K562 (cell line): Measurements from ENCODE around the gene VWA3B. TPM values are rescaled to one million over a fixed set of nuclear protein-coding genes. Genes with fewer than 3 reads are reported as not detected.

Source experiments
- ATAC-seq: fragments of 200-7000 bp; cut with Tn5 transposase; 3 replicates; pipeline ENCODE4 v1.9.1; 2020; ENCODE audit warnings: moderate library complexity
- Bru-seq: library from RNA; stranded (reverse); fragments of 400-500 nt; gene quantifications from one replicate; lab custom pipeline; 2021; lab: Mats Ljungman, UMichigan
- BruChase-seq, 2 experiments: library from RNA; stranded (reverse); fragments of 400-500 nt; gene quantifications; one replicate each; lab custom pipeline; 2021; lab: Mats Ljungman, UMichigan
- BruUV-seq: library from RNA; stranded (reverse); fragments of 400-500 nt; replicated peaks from 2 replicates; lab custom pipeline; 2021; lab: Mats Ljungman, UMichigan
- CTCF ChIA-PET: fragments of 300-600 bp; formaldehyde crosslinking; extraction: SDS; loops from one replicate; lab custom pipeline; 2021; ENCODE audit warnings: low intra/inter-chr PET ratio; lab: Yijun Ruan, JAX
- POLR2A ChIA-PET: fragments of 300-600, 350-650 bp; sonication (Branson Sonifier 250); formaldehyde crosslinking; extraction: SDS; loops from one replicate; lab custom pipeline; 2021; ENCODE audit warnings: antibody characterized with exemption, inconsistent platforms; lab: Yijun Ruan, JAX
- DNase-seq, 4 experiments: peaks; one replicate each; pipeline versions ENCODE4 v3.0.0 to v3.0.0-alpha.2; 2011 to 2018; ENCODE audit warnings: low spot score in 3 of 4, mixed read lengths in 3 of 4; ENCODE audit errors: extremely low read depth in 1 of 4
- FAIRE-seq: peaks from 2 replicates; lab custom pipeline; 2011; peaks lifted over from hg19 to GRCh38; lab: Jason Lieb, UNC
- H2AFZ ChIP-seq: 2 replicates; pipeline ENCODE4 v1.6.0; 2011; ENCODE audit warnings: low read depth, low read length, control low read depth, inconsistent platforms
- H3K27ac ChIP-seq: fragments of 200-600 bp; 3 replicates; pipeline ENCODE4 v1.8.0; 2011; ENCODE audit warnings: low read depth, mild to moderate bottlenecking, control low read depth, inconsistent platforms, low read length, moderate library complexity, mixed read lengths; ENCODE audit errors: extremely low read depth
- H3K27me3 ChIP-seq, 2 experiments: fragments of 300-600 bp in 1 of 2; 2 replicates in 1 of 2; 3 replicates in 1 of 2; pipeline versions ENCODE4 v1.6.0 to v1.8.0; 2011; ENCODE audit warnings: inconsistent platforms in 2 of 2, low read length in 2 of 2, mild to moderate bottlenecking in 1 of 2, mixed read lengths in 1 of 2, moderate library complexity in 1 of 2; ENCODE audit not compliant: control insufficient read depth in 2 of 2, insufficient read depth in 2 of 2
- H3K36me3 ChIP-seq: fragments of 300-600 bp; 3 replicates; pipeline ENCODE4 v1.8.0; 2011; ENCODE audit warnings: mild to moderate bottlenecking, low read length, inconsistent platforms; ENCODE audit not compliant: control insufficient read depth, insufficient read depth
- H3K4me1 ChIP-seq, 2 experiments: fragments of 200-600 bp in 1 of 2; replicated peaks in 1 of 2; 2 replicates in 1 of 2; 3 replicates in 1 of 2; pipeline versions ENCODE4 v1.5.1 to v1.8.0; 2011; ENCODE audit warnings: inconsistent platforms in 2 of 2, low read length in 2 of 2, mild to moderate bottlenecking in 1 of 2, mixed read lengths in 1 of 2, moderate library complexity in 1 of 2; ENCODE audit not compliant: control insufficient read depth in 2 of 2, insufficient read depth in 2 of 2
- H3K4me2 ChIP-seq: 2 replicates; pipeline ENCODE4 v1.6.1; 2011; ENCODE audit warnings: low read length, control low read depth, inconsistent platforms, mixed read lengths; ENCODE audit not compliant: insufficient read depth
- H3K4me3 ChIP-seq: fragments of 200-600 bp; sonication (generic), shearing (Covaris generic); 2 replicates; pipeline ENCODE4 v1.5.1; 2016; ENCODE audit warnings: control low read depth, inconsistent platforms
- H3K79me2 ChIP-seq: fragments of 200-600 bp; 3 replicates; pipeline ENCODE4 v1.8.0; 2011; ENCODE audit warnings: low read length, inconsistent platforms; ENCODE audit not compliant: control insufficient read depth, insufficient read depth
- H3K9ac ChIP-seq, 2 experiments: 2 replicates each; pipeline versions ENCODE4 v1.6.0 to v1.6.1; 2011; ENCODE audit warnings: low read depth in 2 of 2, low read length in 2 of 2, control low read depth in 1 of 2, inconsistent platforms in 1 of 2, mild to moderate bottlenecking in 1 of 2, mixed read lengths in 1 of 2; ENCODE audit not compliant: insufficient read depth in 1 of 2
- H3K9me1 ChIP-seq: one replicate; pipeline ENCODE4 v1.6.0; 2011; ENCODE audit warnings: inconsistent platforms, mild to moderate bottlenecking, low read length, moderate library complexity; ENCODE audit not compliant: control insufficient read depth, insufficient read depth
- H3K9me3 ChIP-seq: replicated peaks from 2 replicates; pipeline ENCODE4 v1.5.1; 2011; ENCODE audit warnings: low read depth, low read length, inconsistent platforms; ENCODE audit not compliant: control insufficient read depth, insufficient read depth
- H4K20me1 ChIP-seq: replicated peaks from 2 replicates; pipeline ENCODE4 v1.6.1; 2011; ENCODE audit warnings: low read length, inconsistent platforms, mixed read lengths; ENCODE audit not compliant: control insufficient read depth, insufficient read depth
- EGR1 ChIP-seq: fragments of 450-650 bp; conservative IDR thresholded peaks from 2 replicates; pipeline ENCODE4 v1.6.1; 2017; ENCODE audit warnings: mild to moderate bottlenecking
- NFIC ChIP-seq: fragments of 450-650 bp; IDR thresholded peaks from 2 replicates; pipeline ENCODE4 v1.6.1; 2017; ENCODE audit warnings: mild to moderate bottlenecking, inconsistent platforms
- RFX1 ChIP-seq: fragments of 450-650 bp; IDR thresholded peaks from 2 replicates; pipeline ENCODE4 v1.6.1; 2016; ENCODE audit warnings: mild to moderate bottlenecking, moderate library complexity
- WGBS: fragments of 100-300 bp; shearing (Covaris generic); methylation state at CpG from one replicate; pipeline ENCODE4 v1.1.6; 2016; ENCODE audit warnings: low coverage, mixed read lengths; ENCODE audit not compliant: insufficient coverage; ENCODE audit errors: missing lambda C conversion rate; 5-methylcytosine and 5-hydroxymethylcytosine counted together
- in situ Hi-C: fragments of 300-500 bp; cut with MboI; formaldehyde crosslinking; loops from 4 replicates; pipeline ENCODE4 v1.15.0; 2018; ENCODE audit warnings: inconsistent platforms, mixed read lengths
- intact Hi-C: fragments of 100-400 bp; cut with micrococcal nuclease; formaldehyde crosslinking; loops from 2 replicates; pipeline ENCODE4 v1.14.2; 2022
- long read RNA-seq, 3 experiments: library from polyadenylated mRNA in 2 of 3; library from RNA in 1 of 3; unstranded in 2 of 3; stranded (forward) in 1 of 3; transcript quantifications; one replicate each; pipeline ENCODE4 v2.0.0, GENCODE V29; 2019 to 2022
- polyA minus RNA-seq, 3 experiments: library from RNA; depleted of rRNA, polyadenylated mRNA; stranded (reverse); fragments of >200 nt; gene quantifications; 2 replicates each; pipeline ENCODE4 v1.2.3, GENCODE V29; 2011
- polyA plus RNA-seq, 8 experiments: library from polyadenylated mRNA; depleted of rRNA in 4 of 8; stranded (reverse) in 5 of 8; unstranded in 3 of 8; fragments of >200 nt; fragmentation: Nextera tagmentation in 2 of 8; fragmentation: Illumina TruSeq in 1 of 8; extraction: Ambion mirVana in 2 of 8; extraction: Trizol in 1 of 8; gene quantifications; 2 replicates each; pipeline versions ENCODE4 v1.2.1 to v1.2.3, GENCODE V29; 2011 to 2014; ENCODE audit warnings: inconsistent platforms in 1 of 8, missing spikeins in 1 of 8
- total RNA-seq, 7 experiments: library from RNA; depleted of rRNA in 6 of 7; stranded (reverse); fragments of >200 nt in 6 of 7; fragmentation: Illumina TruSeq in 2 of 7; extraction: Trizol in 2 of 7; gene quantifications; 2 replicates each; pipeline versions ENCODE4 v1.2.1 to v1.2.3, GENCODE V29; 2011 to 2021; ENCODE audit warnings: low replicate concordance in 1 of 7
- TF ChIP-seq, protein P1 (sequence below), 3 experiments: fragments of 200-800 bp in 1 of 3; fragments of 250-450 bp in 1 of 3; fragments of 450-650 bp in 1 of 3; sonication (Bioruptor Pico) in 1 of 3; sonication (Bioruptor generic) in 1 of 3; formaldehyde crosslinking in 1 of 3; IDR thresholded peaks; 2 replicates each; pipeline versions ENCODE4 v1.6.1 to v1.8.0; 2016 to 2022; ENCODE audit warnings: mild to moderate bottlenecking in 2 of 3, missing genetic modification characterization in 2 of 3, missing compliant biosample characterization in 1 of 3, moderate library complexity in 1 of 3

Gene VWA3B, protein sequence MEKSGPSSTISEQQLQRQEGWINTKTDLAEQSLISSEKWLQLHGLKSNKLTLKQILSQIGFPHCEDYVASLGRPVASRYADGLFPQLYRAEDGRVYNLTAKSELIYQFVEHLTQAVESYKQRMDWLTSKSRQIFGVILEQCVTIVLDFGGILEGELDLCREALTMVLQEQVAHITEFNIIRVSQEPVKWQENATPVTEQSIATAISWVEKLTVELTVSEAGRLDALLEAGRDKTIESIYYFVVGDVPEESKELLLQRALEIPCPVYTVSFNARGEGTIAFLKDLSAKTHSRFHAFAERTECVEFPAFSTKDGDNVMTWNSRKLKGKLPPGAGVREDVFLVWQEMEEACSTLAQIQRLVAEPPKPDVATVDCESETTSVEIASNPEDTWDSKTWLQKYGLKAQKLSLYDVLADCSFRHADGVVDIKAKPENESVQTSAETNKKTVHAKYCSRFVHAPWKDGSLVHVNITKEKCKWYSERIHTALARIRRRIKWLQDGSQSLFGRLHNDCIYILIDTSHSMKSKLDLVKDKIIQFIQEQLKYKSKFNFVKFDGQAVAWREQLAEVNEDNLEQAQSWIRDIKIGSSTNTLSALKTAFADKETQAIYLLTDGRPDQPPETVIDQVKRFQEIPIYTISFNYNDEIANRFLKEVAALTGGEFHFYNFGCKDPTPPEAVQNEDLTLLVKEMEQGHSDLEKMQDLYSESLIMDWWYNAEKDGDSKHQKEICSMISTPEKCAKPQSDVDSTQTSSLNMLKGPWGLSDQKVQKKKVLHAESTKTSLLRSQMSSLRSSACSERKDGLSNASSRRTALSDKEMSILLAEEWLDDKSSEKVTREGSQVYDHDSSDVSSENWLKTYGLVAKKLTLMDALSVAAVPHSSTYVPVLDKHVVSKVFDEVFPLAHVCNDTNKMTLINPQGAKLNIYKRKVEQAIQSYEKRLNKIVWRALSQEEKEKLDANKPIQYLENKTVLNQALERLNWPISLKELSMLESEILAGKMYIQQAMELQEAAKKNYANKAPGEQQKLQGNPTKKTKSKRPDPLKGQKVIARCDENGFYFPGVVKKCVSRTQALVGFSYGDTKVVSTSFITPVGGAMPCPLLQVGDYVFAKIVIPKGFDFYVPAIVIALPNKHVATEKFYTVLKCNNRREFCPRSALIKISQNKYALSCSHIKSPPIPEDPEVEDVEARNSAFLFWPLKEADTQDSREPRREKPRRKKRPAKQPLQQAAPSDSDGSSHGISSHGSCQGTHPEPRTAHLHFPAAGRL (N-terminal part only)
- not detected in 2 replicates for total RNA-seq (2011; cell fraction: chromatin; rRNA removed; ENCODE audit: low replicate concordance)
- not detected in 2 replicates for total RNA-seq (2011; cell fraction: nucleolus; rRNA removed)
- not detected in 2 replicates for total RNA-seq (2011; cell fraction: nucleoplasm; rRNA removed)
- total RNA-seq (2014; rRNA removed) (not detected in 2 replicates), total RNA-seq (2014; rRNA removed; fragmentation: Illumina TruSeq; extraction: Trizol) (not detected in 2 replicates), total RNA-seq (2015; rRNA removed; fragmentation: Illumina TruSeq; extraction: Trizol) (not detected in 2 replicates), total RNA-seq (2021) (not detected in 2 replicates), polyA plus RNA-seq (2011; rRNA removed) (not detected in 2 replicates), polyA plus RNA-seq (2014; fragmentation: Illumina TruSeq; extraction: Trizol) (not detected in 2 replicates), polyA plus RNA-seq (2014; fragmentation: Nextera tagmentation; extraction: Ambion mirVana) (not detected), polyA plus RNA-seq (2014; rRNA removed) (not detected in 2 replicates), polyA minus RNA-seq (2011; rRNA and poly(A)+ RNA removed) (not detected in 2 replicates), Bru-seq, nascent RNA (percentile 6 among the genes with signal in this experiment), BruChase-seq, experiment 1, labeled RNA remaining after a 2-hour chase (percentile 3 among the genes with signal in this experiment), BruChase-seq, experiment 2, labeled RNA remaining after a 6-hour chase (percentile 3 among the genes with signal in this experiment)
- polyA plus RNA-seq (2011; cell fraction: cytosol; rRNA removed): not detected in 2 replicates
- polyA plus RNA-seq (2011; cell fraction: nucleus; rRNA removed): 0.35 TPM in 1 of 2 replicates, not detected in the other
- not detected in 2 replicates for polyA plus RNA-seq (2012)
- polyA minus RNA-seq (2011; cell fraction: cytosol; rRNA and poly(A)+ RNA removed): not detected in 2 replicates
- not detected in 2 replicates for polyA minus RNA-seq (2011; cell fraction: nucleus; rRNA and poly(A)+ RNA removed)
- long read RNA-seq, experiment 1: 0 reads
- long read RNA-seq, experiment 2: 0 reads
- long read RNA-seq, experiment 3: 0 reads

DNA sequence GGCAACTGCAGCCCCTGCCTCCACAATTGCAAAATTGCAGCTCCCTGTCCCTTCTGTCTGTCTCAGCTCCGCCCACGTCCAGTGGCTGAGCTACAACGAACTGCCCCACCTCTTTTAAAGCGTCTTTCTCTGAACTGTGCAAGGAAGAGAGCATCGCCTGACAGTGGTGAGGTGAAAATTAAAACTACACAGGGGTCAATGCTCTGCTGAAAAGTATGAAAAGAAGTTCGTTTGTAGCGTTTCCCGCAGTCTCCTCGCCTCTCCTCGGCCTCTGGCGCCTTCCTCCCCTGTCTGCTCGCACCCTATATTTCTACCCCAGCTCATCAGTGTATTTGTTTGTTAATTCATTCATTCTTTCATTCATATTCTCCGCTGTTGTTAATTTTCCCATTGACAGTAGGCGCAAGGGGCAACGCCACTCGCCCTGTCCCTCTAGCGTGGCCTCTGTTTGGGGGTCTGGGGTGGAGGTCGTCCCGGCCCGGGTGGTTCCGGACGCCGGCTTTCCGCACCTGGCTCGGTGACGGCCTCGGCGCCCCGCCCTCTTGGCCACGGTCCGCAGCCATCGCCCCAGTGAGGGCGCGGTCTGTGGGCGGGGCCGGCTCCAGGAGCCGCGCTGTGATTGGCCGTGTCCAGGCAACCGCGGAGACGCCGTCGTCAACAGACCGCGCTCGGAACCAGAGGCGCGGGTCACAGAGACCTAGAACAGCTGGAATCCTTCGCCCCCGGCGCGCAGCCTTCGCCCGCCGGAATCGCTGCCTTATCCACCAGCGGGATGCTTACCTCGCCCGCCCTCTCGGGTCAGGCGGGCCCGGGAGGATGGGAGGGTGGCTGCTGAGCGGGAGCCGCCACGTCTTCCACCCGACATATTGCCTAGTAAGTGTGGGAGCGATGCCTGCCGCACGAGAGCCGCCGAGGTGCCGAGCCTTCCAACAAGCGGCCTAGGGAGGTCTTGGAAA, at the start of gene VWA3B:
TSS of gene VWA3B (plus strand) at position 677 of the 956 bp plus-strand sequence. CDS start 5,926 bp downstream, outside the sequence.
- no peaks in the 10 kb centered on the region for H3K9me3 ChIP-seq
- peaks cover 25 to 32% of the 10 kb centered on the region in 2 experiments for H3K27me3 ChIP-seq
- peak within 1 kb of the TSS; percentile 34 for H3K4me3 ChIP-seq
- TF ChIP-seq, protein P1, sequence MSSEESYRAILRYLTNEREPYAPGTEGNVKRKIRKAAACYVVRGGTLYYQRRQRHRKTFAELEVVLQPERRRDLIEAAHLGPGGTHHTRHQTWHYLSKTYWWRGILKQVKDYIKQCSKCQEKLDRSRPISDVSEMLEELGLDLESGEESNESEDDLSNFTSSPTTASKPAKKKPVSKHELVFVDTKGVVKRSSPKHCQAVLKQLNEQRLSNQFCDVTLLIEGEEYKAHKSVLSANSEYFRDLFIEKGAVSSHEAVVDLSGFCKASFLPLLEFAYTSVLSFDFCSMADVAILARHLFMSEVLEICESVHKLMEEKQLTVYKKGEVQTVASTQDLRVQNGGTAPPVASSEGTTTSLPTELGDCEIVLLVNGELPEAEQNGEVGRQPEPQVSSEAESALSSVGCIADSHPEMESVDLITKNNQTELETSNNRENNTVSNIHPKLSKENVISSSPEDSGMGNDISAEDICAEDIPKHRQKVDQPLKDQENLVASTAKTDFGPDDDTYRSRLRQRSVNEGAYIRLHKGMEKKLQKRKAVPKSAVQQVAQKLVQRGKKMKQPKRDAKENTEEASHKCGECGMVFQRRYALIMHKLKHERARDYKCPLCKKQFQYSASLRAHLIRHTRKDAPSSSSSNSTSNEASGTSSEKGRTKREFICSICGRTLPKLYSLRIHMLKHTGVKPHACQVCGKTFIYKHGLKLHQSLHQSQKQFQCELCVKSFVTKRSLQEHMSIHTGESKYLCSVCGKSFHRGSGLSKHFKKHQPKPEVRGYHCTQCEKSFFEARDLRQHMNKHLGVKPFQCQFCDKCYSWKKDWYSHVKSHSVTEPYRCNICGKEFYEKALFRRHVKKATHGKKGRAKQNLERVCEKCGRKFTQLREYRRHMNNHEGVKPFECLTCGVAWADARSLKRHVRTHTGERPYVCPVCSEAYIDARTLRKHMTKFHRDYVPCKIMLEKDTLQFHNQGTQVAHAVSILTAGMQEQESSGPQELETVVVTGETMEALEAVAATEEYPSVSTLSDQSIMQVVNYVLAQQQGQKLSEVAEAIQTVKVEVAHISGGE (CRISPR knock-in tag; IDR thresholded peaks at IDR 0.05): no peak
- TF ChIP-seq RFX1: peak; percentile 66
- TF ChIP-seq NFIC: 0 out of 2 replicates have a peak, but pooled peaks have one; percentile 6
- TF ChIP-seq EGR1: peak; percentile 56
- H3K9me1 ChIP-seq: no peaks in the 10 kb centered on the region
- no peaks in the 10 kb centered on the region for H3K36me3 ChIP-seq
- no peak within 1 kb of the TSS for H3K9ac ChIP-seq
- peak; percentile 95 for ATAC-seq
- no TSS peak for BruUV-seq
- DNase-seq: peak; percentile 31 to 74 (median 72)
- H3K27ac ChIP-seq: no peak within 1 kb of the TSS; the same call in 2 of the 3 replicates
- WGBS: 18% methylated on average over 55 of the region's 74 CpGs
- H4K20me1 ChIP-seq: no peaks in the 10 kb centered on the region
- H3K4me1 ChIP-seq: peaks cover 2 to 8% of the 10 kb centered on the region in 2 experiments; a peak in 2 of 5 replicates
- peak within 1 kb of the TSS; percentile 72; the same call in 1 of the 2 replicates for H2AFZ ChIP-seq
- ChIA-PET POLR2A (interaction anchor here (1.0 kb wide), 1 partner anchor 12 kb away, joined by 4 read pairs; no protein-coding TSS in a partner anchor), CTCF (interaction anchor here (0.6 kb wide), 1 partner anchor 377 kb away, joined by 3 read pairs; no protein-coding TSS in a partner anchor)
- no peaks in the 10 kb centered on the region for H3K79me2 ChIP-seq
- no peak for FAIRE-seq
- intact Hi-C loops: no loop called here
- peak within 1 kb of the TSS; percentile 75 for H3K4me2 ChIP-seq
- in situ Hi-C loops: no loop called here
